ENCODE results near the gene FPR3. TPM values are rescaled to one million over a fixed set of nuclear protein-coding genes. Genes with fewer than 3 reads are reported as not detected.

The FPR3 gene
- total and polyA plus RNA-seq, 2 donors (not counting 1 experiment from before 2014, with no cell fraction given) = 0.44 TPM; not detected in 1

DNA sequence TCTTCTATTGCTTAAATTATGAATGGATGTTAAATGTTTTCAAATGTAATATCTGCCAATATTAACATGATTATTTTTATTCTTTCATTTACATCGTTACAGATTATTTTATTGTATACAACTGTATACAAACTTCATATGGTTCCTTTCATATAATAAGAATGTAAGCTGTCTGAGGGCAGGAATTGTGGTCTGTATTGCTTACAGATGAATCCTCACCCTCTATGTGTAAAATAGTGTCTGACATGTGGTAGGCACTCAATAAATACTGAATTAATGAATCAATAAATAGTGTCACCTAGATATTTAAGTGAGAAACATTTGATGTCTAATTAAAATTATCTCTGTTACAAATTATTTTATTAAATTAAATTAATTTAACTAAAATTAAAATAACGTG is 7.8 kb downstream of the FPR3 start:
- ATAC-seq (ENCODE audit: low read depth) (no peak), DNase-seq (no peak)
- no peak overlapping the region for H3K9ac ChIP-seq (ENCODE audit: low read length)
- TF ChIP-seq, protein P1, sequence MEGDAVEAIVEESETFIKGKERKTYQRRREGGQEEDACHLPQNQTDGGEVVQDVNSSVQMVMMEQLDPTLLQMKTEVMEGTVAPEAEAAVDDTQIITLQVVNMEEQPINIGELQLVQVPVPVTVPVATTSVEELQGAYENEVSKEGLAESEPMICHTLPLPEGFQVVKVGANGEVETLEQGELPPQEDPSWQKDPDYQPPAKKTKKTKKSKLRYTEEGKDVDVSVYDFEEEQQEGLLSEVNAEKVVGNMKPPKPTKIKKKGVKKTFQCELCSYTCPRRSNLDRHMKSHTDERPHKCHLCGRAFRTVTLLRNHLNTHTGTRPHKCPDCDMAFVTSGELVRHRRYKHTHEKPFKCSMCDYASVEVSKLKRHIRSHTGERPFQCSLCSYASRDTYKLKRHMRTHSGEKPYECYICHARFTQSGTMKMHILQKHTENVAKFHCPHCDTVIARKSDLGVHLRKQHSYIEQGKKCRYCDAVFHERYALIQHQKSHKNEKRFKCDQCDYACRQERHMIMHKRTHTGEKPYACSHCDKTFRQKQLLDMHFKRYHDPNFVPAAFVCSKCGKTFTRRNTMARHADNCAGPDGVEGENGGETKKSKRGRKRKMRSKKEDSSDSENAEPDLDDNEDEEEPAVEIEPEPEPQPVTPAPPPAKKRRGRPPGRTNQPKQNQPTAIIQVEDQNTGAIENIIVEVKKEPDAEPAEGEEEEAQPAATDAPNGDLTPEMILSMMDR (IDR thresholded peaks at IDR 0.05) = no peak
- TF ChIP-seq EZH2 (IDR thresholded peaks at IDR 0.05; ENCODE audit: borderline replicate concordance, insufficient read depth, low read depth, low read length, poor library complexity, severe bottlenecking) = no peak
- Mint-ChIP-seq H3K4me3 (no peak overlapping the region), H3K27me3 (no peaks in the 10 kb centered on the region), H3K9me3 (ENCODE audit: insufficient read depth) (no peaks in the 10 kb centered on the region), H3K4me1 (peaks cover 5% of the 10 kb centered on the region), H3K27ac (no peak overlapping the region)
- peaks cover 6 to 7% of the 10 kb centered on the region in 2 donors for H3K4me1 ChIP-seq (ENCODE audit: control insufficient read depth in 2 of 2, insufficient read depth in 2 of 2, low read length in 2 of 2)
- CTCF ChIA-PET = no interaction called here
- no CpG with 5 or more reads among the region's 2 CpGs for WGBS (ENCODE audit: insufficient coverage)
- no peak overlapping the region for H3K27ac ChIP-seq (ENCODE audit: low read length in 2 of 2)
- H2AFZ ChIP-seq (ENCODE audit: insufficient read depth, low read depth, low read length, poor library complexity, severe bottlenecking) = no peak overlapping the region
- no peaks in the 10 kb centered on the region for H3K79me2 ChIP-seq (ENCODE audit: control insufficient read depth, insufficient read depth, low read length)
- no peaks in the 10 kb centered on the region for H3K36me3 ChIP-seq (replicated peaks in 1 of 2; ENCODE audit: control extremely low read depth in 1 of 2, control insufficient read depth in 1 of 2, extremely low read depth in 1 of 2, insufficient read depth in 2 of 2, low read length in 1 of 2)
- POLR2A ChIA-PET = no interaction called here
- H3K27me3 ChIP-seq (replicated peaks in 1 of 4; ENCODE audit: control extremely low read depth in 1 of 4, control insufficient read depth in 3 of 4, insufficient read depth in 4 of 4, low read length in 3 of 4) = no peaks in the 10 kb centered on the region
- H3K9me3 ChIP-seq (ENCODE audit: control extremely low read depth in 1 of 3, control insufficient read depth in 2 of 3, insufficient read depth in 1 of 3, low read length in 2 of 3) = peaks cover 0 to 23% (median 0%) of the 10 kb centered on the region in 3 donors
- intact Hi-C loops (cut with micrococcal nuclease) = no loop called here
- no peak overlapping the region for H3K4me3 ChIP-seq (ENCODE audit: control extremely low read depth in 1 of 5, extremely low read depth in 1 of 5, insufficient read depth in 1 of 5, low read depth in 2 of 5, low read length in 4 of 5)
- H3K4me2 ChIP-seq (replicated peaks; ENCODE audit: low read depth, low read length, poor library complexity, severe bottlenecking) = no peak overlapping the region
- no peaks in the 10 kb centered on the region for H4K20me1 ChIP-seq (ENCODE audit: control insufficient read depth, insufficient read depth, low read length, poor library complexity, severe bottlenecking)

DNA sequence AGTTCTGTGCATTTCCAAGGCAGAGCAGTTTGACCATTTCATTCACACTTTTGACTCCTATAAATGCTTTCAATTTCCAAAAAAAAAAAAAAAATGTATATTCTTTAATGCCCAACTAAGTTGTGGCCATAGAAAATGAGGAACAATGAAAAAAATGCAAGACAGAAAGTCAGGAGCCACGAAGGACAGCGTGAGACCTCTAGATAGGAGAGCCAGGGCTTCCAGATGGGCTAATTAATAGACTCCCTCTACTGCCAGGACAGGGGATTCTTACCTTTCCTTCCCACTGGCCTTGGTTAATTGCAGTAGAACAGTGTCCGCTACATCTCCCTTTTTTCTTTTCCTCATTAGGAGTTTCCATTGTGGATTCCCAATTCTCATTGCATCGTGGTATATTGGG is 8.6 kb downstream of the FPR3 start:
- H3K27me3 Mint-ChIP-seq = no peaks in the 10 kb centered on the region
- ATAC-seq (ENCODE audit: low read depth) (no peak), DNase-seq (no peak)
- peaks cover 5% of the 10 kb centered on the region for H3K4me1 Mint-ChIP-seq
- no peak overlapping the region for H3K27ac Mint-ChIP-seq
- H2AFZ ChIP-seq (ENCODE audit: insufficient read depth, low read depth, low read length, poor library complexity, severe bottlenecking) = no peak overlapping the region
- intact Hi-C loops (cut with micrococcal nuclease) = no loop called here
- H3K36me3 ChIP-seq (replicated peaks in 1 of 2; ENCODE audit: control extremely low read depth in 1 of 2, control insufficient read depth in 1 of 2, extremely low read depth in 1 of 2, insufficient read depth in 2 of 2, low read length in 1 of 2) = no peaks in the 10 kb centered on the region
- TF ChIP-seq, protein P1 (IDR thresholded peaks at IDR 0.05) = no peak
- no peak for TF ChIP-seq EZH2 (IDR thresholded peaks at IDR 0.05; ENCODE audit: borderline replicate concordance, insufficient read depth, low read depth, low read length, poor library complexity, severe bottlenecking)
- no peak overlapping the region for H3K4me2 ChIP-seq (replicated peaks; ENCODE audit: low read depth, low read length, poor library complexity, severe bottlenecking)
- H3K9me3 ChIP-seq (ENCODE audit: control extremely low read depth in 1 of 3, control insufficient read depth in 2 of 3, insufficient read depth in 1 of 3, low read length in 2 of 3) = peaks cover 0 to 22% (median 2%) of the 10 kb centered on the region in 3 donors
- 20% methylated on average over 1 of the region's 4 CpGs for WGBS (ENCODE audit: insufficient coverage)
- H3K27ac ChIP-seq (ENCODE audit: low read length in 2 of 2) = no peak overlapping the region
- ChIA-PET POLR2A (no interaction called here), CTCF (no interaction called here)
- H3K9me3 Mint-ChIP-seq (ENCODE audit: insufficient read depth) = no peaks in the 10 kb centered on the region
- H3K4me3 ChIP-seq (ENCODE audit: control extremely low read depth in 1 of 5, extremely low read depth in 1 of 5, insufficient read depth in 1 of 5, low read depth in 2 of 5, low read length in 4 of 5) = no peak overlapping the region
- H3K27me3 ChIP-seq (replicated peaks in 1 of 4; ENCODE audit: control extremely low read depth in 1 of 4, control insufficient read depth in 3 of 4, insufficient read depth in 4 of 4, low read length in 3 of 4) = no peaks in the 10 kb centered on the region
- H3K9ac ChIP-seq (ENCODE audit: low read length) = no peak overlapping the region
- no peaks in the 10 kb centered on the region for H4K20me1 ChIP-seq (ENCODE audit: control insufficient read depth, insufficient read depth, low read length, poor library complexity, severe bottlenecking)
- no peaks in the 10 kb centered on the region for H3K79me2 ChIP-seq (ENCODE audit: control insufficient read depth, insufficient read depth, low read length)
- peaks cover 6 to 7% of the 10 kb centered on the region in 2 donors for H3K4me1 ChIP-seq (ENCODE audit: control insufficient read depth in 2 of 2, insufficient read depth in 2 of 2, low read length in 2 of 2)
- no peak overlapping the region for H3K4me3 Mint-ChIP-seq
